HG03571 (cell line): ENCODE results near the gene VAMP8.
"Not testable (repeated sequence)": the region's sequence is repeated elsewhere in the genome, so short reads cannot be mapped to it uniquely, and the experiment has no call there.

Experiments
- ATAC-seq: cut with Tn5 transposase; IDR thresholded peaks from one replicate; pipeline ENCODE4 v1.9.1; 2021; ENCODE audit not compliant: unreplicated experiment

Gene VAMP8

DNA sequence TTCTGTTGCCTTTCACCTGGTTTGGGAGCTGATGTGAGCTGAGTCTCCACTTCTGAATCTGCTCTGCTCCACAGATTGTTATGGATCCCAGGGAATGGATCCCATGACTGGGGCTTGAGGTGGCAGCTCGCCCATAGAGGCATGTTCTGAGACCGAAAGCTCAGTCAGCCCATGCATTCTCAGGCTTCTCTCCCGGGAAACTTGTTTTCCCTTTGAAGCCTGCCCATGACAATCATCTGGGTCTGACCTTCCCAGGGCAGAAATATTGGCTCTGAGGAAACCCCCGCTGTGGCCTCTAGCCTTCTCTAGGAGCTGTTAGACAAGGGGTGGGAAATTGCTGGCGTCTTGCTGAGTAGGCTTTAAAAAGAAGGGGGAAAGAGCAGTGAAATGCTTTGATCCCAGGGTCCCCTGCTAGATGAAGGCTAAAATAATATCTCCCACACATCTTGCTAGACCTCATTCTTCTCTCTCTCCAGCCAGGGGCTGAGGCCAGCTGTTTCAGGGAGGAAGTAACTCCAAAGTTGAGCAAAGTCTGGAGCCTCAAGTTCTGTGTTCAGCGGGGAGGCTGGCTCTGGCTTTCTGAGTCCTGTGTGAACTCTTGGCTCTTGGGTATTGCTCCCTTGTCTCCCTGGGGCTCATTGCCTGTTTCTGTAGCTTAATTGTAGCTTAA, 2.0 kb downstream of the VAMP8 start:
- ATAC-seq, result no peak

DNA sequence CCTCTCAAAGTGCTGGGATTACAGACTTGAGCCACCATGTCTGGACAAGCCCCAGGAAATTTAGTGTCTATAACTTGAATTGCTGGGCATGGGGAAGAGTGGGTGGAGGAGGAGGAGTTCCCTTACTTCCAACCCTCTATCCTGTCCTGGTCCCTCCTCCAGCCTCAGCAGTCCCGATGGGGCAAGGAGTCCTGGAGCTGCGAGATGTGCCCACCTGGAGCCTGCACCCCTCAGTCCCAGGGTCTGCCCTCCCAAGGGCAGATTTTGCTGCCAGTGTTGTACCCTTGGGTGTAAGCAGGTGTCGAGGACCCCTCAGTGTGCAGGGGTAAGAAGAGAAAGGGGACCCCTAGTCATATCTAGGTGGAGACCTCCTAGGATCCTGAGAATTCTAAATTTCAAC, 2.8 kb downstream of the VAMP8 start:
- ATAC-seq, result no peak

DNA sequence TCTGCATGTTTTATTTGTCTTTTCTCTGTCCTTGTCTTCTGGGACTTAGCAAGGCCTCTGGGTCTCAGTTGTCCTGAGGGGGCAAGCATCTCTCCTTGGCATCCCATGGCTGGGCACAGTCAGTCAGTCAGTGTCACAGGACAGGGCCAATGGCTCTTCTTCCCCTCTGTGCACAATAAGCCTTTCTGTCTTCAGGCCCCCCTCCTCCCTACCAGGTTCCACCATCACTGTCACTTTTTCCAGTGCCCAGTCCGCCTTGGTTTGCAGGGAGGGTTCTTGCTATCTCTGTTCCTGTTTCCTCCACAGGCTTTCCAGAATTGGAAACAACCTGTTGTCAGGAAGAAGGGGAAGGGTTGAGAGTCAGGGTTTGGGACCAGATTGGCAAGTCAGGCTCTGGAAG, 5.1 kb downstream of the VAMP8 start:
- ATAC-seq, result no peak

DNA sequence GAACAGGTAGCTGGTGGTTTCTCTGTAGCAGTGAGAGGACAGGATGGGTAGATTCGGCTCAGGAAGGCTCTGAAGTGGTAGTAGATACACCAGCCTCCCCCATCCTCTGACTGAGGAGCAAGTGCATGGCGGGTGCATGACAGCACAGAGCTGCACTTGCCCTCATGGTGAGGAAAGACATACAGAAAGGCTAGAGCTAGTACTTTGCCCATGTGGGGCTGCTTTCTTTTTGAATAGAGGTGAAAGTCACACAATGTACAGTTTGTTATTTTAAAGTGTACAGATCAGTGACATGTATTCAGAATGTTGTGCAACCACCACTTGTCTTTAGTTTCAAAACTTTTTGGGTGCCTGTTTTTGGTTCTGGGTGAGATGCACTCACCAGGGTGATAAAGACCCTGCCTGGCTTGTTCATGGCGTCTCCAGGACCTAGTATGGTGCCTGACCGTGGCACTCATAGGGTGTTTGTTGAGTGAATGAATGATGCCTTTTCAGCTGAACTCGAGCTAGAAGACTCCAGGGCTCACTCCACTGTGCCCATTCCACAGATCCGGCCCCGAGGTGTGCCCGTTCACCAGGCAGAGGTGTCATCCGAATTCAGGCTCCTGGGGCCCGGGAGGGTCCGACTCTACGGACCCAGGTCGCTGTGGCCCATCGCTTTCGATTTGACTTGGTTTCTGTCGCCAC, 6.4 kb downstream of the VAMP8 start:
- no peak for ATAC-seq

DNA sequence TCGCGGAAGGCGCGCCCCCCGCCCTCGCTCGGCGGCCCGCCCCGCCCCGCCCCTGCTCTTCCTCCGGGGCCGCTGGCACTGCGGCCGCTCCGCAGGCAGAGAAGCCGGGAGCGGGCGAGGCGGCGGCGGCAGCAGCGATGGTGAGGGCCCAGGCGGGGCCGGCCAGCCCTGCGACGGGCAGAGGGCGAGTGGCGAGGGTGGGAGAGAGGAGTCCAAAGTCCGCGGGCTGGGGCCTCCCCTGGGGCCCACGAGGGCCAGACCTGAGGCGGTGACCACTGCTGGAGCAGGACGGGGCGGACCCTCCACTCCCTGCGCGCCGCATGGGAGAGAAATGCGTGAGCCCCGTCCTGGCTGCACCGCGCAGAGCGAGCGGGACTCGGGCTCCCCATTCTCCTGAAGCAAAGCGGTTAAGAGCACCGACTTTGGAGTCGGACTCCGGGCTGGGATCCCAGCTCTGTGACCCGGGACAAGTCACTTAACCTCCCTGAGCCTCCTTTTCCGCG, 7.0 kb downstream of the VAMP8 start, which contains the start of gene VAMP5:
Gene VAMP5 (plus strand): TSS at position 78 of the 503 bp plus-strand sequence. CDS start 60 bp downstream, at position 138.
- ATAC-seq, result no peak

DNA sequence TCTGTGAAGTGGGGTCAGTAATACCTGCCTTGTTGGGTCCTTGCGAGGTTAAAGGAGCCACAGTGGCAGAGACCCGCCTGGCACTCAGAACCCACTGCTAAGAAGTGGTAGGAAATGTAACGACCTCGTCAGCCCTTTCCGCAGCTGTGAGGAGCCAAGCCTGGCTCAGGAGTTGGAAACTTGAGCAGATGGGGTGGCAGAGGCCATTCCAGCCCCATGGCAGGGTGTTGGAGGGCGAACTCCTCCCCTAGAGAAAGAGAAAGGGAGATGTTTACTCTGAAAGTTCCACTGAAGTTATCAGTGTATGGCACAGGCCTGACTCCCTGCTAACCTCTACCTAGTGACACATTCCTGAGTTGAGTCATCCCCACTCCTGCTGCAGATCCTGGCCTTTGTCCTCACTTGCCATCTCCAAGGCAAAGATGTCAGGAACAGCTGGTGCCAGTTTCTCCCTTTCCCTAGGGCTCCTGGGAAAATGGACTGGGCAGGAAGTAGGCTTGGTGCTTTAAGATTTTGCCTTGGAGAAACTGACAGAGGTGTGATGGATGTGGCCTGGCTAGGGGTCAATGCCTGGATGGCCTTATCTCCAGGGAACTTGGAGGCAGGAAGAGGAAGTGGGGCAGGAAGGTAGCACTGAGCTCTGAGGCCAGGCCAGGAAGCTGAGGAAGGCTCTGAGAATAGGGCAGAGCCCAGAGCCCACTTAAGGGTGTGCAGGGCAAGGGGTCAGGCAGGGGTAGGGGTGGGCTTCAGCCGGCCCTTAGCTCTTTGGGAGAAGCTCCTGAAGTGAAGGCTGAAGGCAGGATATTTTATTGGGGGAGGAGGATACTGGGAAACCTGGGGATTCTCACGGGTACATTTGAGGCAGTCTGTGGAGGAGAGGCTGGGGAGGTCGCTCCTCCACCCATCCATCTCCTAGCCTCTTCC, 7.7 kb downstream of the VAMP8 start:
- no peak for ATAC-seq

DNA sequence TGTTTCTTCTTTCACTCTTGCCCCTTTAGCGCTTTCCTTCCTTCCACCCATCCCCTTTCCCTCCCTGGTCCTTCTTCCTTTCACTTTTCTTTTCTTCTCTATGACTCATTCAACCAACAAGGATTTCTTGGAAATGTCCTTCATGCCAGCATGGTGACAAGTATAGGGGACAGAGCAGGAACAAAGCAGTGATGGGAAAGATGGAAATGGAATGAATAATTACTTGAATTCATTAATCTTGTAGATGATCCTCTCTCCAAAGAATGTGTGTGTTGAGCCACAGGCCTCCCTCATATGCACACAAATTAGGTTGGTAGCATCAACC, 8.4 kb downstream of the VAMP8 start:
- ATAC-seq, result no peak

DNA sequence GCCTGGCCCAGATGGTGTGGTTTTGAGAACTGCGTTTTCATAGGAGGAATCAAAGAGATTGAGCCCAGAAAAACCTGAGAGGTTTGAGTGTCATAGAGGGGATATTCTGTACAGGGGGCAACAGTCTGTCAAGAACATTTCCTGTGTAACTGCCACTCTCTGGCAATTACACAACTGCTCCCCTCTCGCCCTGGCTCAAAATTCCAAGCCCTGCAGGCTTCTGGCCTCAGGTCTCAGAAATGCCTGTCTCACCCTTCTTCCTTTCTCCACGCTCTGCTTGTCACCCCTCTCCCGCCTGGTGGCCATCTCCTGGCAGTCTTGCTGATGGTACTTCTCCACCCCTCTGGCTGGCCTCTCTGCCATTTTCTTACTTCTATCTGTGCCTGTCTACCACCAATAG, 10.8 kb downstream of the VAMP8 start:
- no peak for ATAC-seq

DNA sequence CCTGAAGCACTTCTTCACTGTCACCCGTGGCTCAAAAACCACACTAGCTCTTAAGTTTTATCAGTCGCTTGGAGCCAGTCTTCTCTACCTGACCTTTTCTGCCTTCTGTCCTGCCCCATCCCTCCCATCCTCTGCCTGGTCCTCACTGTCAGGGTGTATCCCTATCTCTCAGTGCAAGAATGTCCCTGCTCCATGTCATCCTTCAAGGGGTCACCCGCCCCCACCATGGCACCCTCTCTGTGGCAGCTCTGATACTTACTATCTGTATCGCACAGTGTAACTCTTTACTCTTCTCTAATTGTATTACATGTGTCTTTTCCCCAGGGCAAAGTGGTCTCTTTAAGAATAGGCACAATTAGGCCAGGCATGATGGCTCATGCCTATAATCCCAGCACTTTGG, 11.3 kb downstream of the VAMP8 start:
- no peak for ATAC-seq

DNA sequence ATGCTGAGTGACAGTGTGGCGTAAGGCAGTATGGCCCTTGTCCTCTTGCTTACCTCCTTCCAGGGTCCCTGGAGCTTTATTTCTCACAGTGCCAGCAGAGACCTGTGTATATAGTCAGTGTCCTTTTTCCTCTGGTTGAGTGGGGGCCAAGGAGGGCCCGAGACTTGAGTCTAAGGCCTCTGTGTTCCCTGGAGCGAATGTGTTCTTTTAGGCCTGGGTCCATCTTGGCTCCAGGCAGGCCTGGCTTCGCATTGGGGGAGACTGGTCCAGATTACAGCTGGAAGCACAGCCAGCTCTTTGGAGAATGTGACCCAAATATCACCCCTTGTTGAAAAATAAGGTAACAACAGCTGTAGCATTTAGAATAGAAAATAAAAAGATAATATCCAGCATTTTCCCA, 11.8 kb downstream of the VAMP8 start:
- ATAC-seq, result no peak

DNA sequence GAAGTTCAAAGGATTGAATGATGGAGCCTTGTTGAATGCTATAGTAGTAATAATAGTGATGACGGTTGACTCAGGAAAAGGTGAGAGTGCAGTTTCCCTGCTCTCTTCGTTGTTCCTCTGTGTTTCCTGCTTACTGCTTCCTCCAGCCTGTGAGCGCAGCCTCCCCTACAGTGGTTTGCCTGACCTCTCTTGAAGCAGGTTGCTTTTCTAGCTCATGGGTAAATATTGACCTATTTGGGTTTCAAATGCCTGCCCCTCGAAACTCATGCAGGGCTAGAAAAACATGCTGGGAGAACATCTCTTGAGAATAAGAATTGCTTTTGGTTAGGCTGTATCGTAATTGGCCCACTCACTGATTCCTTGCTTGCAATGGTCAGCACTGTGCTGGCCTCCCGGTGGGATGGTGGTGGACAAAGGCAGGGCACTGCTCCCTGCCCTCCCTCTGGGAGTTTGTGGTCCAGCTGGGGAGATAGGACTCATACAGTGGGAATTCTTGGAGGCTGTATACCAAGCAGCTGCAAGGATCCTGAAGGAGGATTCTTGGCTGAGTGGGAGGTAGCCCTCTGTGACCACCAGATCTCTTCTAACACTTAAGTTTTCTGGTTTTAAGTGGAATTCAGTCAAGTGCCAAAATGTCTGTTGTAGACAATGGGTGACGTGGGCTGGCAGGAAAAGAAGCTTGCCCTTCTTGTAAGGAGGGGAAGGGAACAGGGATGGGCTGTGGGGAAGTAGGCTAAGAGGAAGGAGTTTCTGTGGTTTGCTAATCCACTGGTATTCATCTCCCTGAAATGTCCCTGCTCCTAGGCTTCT, 12.8 kb downstream of the VAMP8 start:
- ATAC-seq, result no peak

DNA sequence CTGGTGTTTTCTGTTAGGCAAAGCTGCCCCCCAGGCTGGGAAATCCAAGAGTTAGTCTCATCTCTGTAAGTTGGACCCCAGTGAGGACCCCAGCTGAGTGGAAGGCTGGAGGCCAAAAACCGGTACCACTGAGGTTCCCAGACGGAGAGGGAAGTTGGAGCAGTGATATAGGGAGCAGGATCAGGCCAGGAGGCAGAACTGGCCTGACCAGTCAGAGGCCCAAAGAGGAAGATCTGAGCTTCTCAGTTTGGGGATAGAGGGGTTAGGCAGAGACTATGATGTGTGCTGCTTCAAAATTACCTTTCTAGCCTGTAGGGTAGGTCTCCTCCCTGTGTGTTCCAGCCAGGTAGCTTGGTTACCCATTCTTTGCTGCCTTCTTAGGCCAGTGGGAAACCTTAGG, 13.6 kb downstream of the VAMP8 start:
- ATAC-seq, result no peak

DNA sequence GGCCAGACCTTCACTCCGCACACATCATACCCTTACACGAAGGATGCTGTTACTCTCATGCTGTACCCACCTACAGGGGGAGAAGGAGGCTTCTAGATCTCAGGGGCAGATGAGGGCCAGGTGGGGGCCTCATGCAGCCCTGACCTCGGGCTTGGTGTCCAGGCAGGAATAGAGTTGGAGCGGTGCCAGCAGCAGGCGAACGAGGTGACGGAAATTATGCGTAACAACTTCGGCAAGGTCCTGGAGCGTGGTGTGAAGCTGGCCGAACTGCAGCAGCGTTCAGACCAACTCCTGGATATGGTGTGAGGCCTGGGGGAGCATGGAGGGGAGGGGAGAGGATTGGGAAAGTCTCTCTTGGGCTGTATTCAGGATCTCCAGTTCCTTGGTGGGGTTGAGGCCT, 14.2 kb downstream of the VAMP8 start:
- no peak for ATAC-seq

DNA sequence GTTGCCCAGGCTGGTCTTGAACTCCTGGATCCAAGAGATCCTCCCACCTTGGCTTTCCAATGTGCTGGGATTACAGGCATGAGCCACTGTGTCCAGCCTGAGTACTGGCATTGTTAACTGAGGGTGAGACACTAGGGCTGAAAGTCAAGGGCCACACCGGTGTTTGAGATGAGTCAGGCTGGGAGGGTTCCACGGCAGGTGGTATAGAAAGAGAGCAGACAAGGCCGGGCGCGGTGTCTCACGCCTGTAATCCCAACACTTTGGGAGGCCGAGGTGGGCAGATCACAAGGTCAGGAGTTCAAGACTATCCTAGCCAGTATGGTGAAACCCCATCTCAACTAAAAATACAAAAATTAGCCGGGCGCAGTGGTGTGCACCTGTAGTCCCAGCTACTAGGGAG, 14.9 kb downstream of the VAMP8 start:
- ATAC-seq, result not testable (repeated sequence)

DNA sequence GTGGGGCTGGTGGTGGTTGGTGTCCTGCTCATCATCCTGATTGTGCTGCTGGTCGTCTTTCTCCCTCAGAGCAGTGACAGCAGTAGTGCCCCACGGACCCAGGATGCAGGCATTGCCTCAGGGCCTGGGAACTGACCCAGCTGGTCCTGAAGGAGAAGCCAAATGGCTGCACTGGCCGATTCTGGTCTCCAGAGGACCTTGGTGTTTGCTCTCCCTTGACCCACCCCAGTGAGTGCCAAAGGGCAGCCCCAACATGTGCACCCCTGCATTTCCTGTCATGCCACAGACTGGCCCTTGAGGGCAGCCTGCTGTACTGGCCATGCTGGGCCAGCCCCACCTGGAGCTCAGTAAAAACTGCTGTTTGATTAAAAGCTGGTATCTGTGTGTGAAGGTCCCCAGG, 15.6 kb downstream of the VAMP8 start:
- no peak for ATAC-seq

DNA sequence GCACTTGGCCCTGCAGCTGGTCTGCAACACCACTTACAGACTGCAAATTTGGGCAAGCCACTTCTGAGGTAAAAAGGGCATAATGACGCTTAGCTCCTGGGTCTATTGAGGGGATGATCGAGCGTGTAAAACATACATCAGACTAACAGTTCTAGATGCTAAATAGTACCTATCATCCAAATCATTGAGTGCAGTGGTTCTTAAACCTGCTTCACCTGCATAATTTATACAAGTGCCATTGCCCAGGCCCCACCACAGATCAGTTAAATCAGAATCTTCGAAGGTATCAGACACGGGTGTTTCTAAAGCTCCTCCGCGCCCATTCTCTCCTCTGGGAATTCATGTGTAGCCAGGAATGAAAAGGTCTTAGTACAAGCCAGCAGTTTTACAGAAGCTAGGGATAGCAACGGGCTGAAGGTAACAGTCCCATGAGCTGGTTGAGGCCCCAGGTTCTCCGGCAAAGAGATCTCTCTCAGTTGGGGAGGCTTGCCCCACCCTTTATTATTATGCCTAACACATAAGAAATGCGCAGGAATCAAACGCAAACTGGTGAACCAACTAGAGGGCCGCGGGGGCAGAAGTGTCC, 17.4 kb downstream of the VAMP8 start:
- peak; percentile 3 for ATAC-seq

DNA sequence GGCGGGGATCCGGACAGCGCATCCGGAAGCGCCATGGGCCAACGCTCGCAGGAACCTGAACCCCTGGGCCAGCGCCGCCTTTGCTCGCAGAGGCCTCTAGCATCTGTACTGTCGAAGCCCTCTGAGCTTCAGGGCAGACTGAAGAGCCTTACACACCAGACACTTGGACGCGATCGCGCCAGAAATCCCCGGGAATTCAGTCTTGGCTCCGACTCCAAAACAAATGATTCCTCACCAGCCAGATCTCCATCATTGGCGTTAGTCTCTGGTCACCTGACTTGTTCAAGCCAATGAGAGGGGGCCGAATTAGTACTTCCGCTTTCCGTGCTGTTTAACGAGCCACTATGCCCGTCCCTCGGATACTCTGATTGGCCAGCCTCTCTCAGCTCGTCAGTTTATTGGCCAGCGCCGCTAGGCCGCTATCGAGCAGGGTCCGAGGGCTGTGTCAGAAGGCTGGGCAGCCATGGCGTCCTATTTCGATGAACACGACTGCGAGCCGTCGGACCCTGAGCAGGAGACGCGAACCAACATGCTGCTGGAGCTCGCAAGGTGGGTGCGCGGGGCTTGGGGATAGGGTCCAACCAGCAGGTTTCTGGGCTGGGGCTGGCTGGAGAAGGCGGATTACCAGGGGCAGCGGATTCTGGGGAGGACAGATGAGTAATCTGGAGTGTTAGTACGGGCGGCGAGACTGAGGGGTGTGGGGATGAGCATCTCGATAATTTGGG, 18.1 kb downstream of the VAMP8 start, which contains the start of gene RNF181:
Gene RNF181 (plus strand): TSS at position 445 of the 725 bp plus-strand sequence. CDS start 19 bp downstream, at position 464.
- peak; percentile 97 for ATAC-seq

DNA sequence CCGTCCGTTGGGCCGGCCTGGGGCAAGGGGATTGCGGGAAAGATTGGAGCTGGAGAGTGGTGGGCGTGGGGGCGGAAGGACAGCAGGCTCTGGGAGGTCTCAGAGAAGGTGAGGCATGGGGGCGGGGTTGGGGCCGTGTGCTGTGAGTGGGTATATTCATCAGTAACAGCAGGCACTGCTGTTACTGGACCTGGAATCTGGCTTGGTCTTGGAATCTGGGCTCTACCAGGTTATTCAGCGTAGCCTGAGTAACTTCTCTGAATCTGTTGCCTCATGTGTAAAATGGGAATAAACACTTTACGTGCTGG, 18.6 kb downstream of the VAMP8 start:
- ATAC-seq, result no peak

DNA sequence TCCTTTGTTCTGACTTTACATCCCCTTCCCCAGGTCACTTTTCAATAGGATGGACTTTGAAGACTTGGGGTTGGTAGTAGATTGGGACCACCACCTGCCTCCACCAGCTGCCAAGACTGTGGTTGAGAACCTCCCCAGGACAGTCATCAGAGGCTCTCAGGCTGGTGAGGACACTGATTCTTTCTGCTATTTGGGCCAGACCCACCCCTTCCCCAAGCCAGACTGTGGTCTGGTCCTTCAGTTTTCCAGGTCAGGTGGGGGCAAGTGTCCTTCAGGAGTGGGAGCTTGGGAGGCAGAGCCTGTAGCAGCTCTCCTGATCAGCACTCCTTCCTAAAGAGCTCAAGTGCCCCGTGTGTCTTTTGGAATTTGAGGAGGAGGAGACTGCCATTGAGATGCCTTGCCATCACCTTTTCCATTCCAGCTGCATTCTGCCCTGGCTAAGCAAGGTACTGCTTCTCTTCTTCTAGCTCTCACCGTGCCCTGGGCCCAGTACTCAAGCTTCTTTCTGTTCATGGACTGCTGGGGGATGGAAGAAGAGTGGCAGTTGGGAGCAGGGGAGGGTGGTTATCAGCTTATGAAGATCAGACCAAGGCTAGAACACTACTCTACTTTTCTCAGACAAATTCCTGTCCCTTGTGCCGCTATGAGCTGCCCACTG, 19.2 kb downstream of the VAMP8 start:
- no peak for ATAC-seq
